OCI-LY1 (cell line): ENCODE data around the gene RAB6A.

Experiments
- H2AFZ ChIP-seq: fragments of 200-600 bp; sonication (generic), shearing (Covaris generic); 2 replicates; pipeline ENCODE4 v1.6.0; 2014; ENCODE audit warnings: antibody characterized with exemption, mild to moderate bottlenecking, low read length
- H3F3A ChIP-seq: fragments of 200-600 bp; sonication (generic), shearing (Covaris generic); 2 replicates; pipeline ENCODE4 v1.6.0; 2014; ENCODE audit warnings: mild to moderate bottlenecking, antibody characterized with exemption, low read length, moderate library complexity; ENCODE audit not compliant: insufficient read depth
- H3K27ac ChIP-seq: fragments of 200-600 bp; sonication (generic); 2 replicates; pipeline ENCODE4 v1.5.1; 2014; ENCODE audit warnings: low read length, mixed run types, mild to moderate bottlenecking, low read depth; ENCODE audit not compliant: poor library complexity, severe bottlenecking
- H3K27me3 ChIP-seq: fragments of 200-600 bp; sonication (generic); 2 replicates; pipeline ENCODE4 v1.6.0; 2014; ENCODE audit warnings: antibody characterized with exemption, mild to moderate bottlenecking, low read length, moderate library complexity; ENCODE audit not compliant: insufficient read depth
- H3K36me3 ChIP-seq: fragments of 200-600 bp; sonication (generic); 2 replicates; pipeline ENCODE4 v1.6.1; 2014; ENCODE audit warnings: mild to moderate bottlenecking, antibody characterized with exemption, low read length, moderate library complexity, mixed read lengths; ENCODE audit not compliant: insufficient read depth
- H3K4me1 ChIP-seq: fragments of 200-600 bp; sonication (generic); 2 replicates; pipeline ENCODE4 v1.5.1; 2014; ENCODE audit warnings: mild to moderate bottlenecking, low read length, moderate library complexity; ENCODE audit not compliant: insufficient read depth, severe bottlenecking
- H3K4me2 ChIP-seq: fragments of 200-600 bp; sonication (generic), shearing (Covaris generic); 2 replicates; pipeline ENCODE4 v1.6.1; 2014; ENCODE audit warnings: low read length
- H3K4me3 ChIP-seq: fragments of 200-600 bp; sonication (generic); 2 replicates; pipeline ENCODE4 v1.5.1; 2014; ENCODE audit warnings: low read length, low read depth, mild to moderate bottlenecking, mixed read lengths; ENCODE audit not compliant: poor library complexity, severe bottlenecking
- H3K79me2 ChIP-seq: fragments of 200-600 bp; shearing (Covaris generic); 2 replicates; pipeline ENCODE4 v1.6.1; 2016; ENCODE audit warnings: mixed run types, low read length, mixed read lengths; ENCODE audit not compliant: insufficient read depth
- H3K9ac ChIP-seq: fragments of 200-600 bp; sonication (generic), shearing (Covaris generic); 2 replicates; pipeline ENCODE4 v1.6.1; 2014; ENCODE audit warnings: mild to moderate bottlenecking, low read length, mixed read lengths
- H3K9me2 ChIP-seq: fragments of 200-600 bp; sonication (generic), shearing (Covaris generic); 2 replicates; pipeline ENCODE4 v1.6.1; 2014; ENCODE audit warnings: low read depth, mild to moderate bottlenecking, low read length, mixed read lengths
- H3K9me3 ChIP-seq: fragments of 200-600 bp; shearing (Covaris generic); 2 replicates; pipeline ENCODE4 v1.6.1; 2014; ENCODE audit warnings: low read length, mixed read lengths
- H4K20me1 ChIP-seq: fragments of 200-600 bp; sonication (generic), shearing (Covaris generic); 2 replicates; pipeline ENCODE4 v1.6.0; 2016; ENCODE audit warnings: mild to moderate bottlenecking, low read length; ENCODE audit not compliant: insufficient read depth
- CTCF ChIP-seq: fragments of 200-600 bp; sonication (generic), shearing (Covaris generic); IDR thresholded peaks from 2 replicates; pipeline ENCODE4 v1.5.1; 2017; ENCODE audit warnings: mild to moderate bottlenecking, antibody characterized with exemption, low read length, moderate library complexity, mixed read lengths
- EZH2 ChIP-seq: fragments of 200-600 bp; sonication (generic), shearing (Covaris generic); IDR thresholded peaks from 2 replicates; pipeline ENCODE4 v1.8.0; 2017; ENCODE audit warnings: borderline replicate concordance, mixed run types, mild to moderate bottlenecking, antibody characterized with exemption, low read length, moderate library complexity, mixed read lengths

The RAB6A gene

GRCh38 chr11:73804712-73805111 is 43.8 kb upstream of the RAB6A start:
- Histone ChIP-seq H3K79me2 (peaks cover 15% of the 10 kb centered on the region), H3K4me1 (no peaks in the 10 kb centered on the region), H3K9ac (no peak overlapping the region), H3F3A (no peaks in the 10 kb centered on the region), H3K4me2 (no peak overlapping the region), H3K36me3 (peaks cover 26% of the 10 kb centered on the region), H3K27me3 (no peaks in the 10 kb centered on the region), H3K4me3 (no peak overlapping the region), H3K9me2 (no peaks in the 10 kb centered on the region), H3K9me3 (no peaks in the 10 kb centered on the region), H4K20me1 (no peaks in the 10 kb centered on the region), H2AFZ (no peak overlapping the region), H3K27ac (no peak overlapping the region)
- TF ChIP-seq EZH2 (no peak), CTCF (no peak)

- no peaks in the 10 kb centered on the region for H3K27me3 ChIP-seq
- peaks cover 5% of the 10 kb centered on the region; the same call in 1 of the 2 replicates for H3K36me3 ChIP-seq
- no peaks in the 10 kb centered on the region for H4K20me1 ChIP-seq
- H2AFZ ChIP-seq = no peak overlapping the region
- no peak overlapping the region for H3K4me2 ChIP-seq
- no peaks in the 10 kb centered on the region for H3K9me2 ChIP-seq
- H3K27ac ChIP-seq = no peak overlapping the region
- H3K4me3 ChIP-seq = no peak overlapping the region
- no peak overlapping the region for H3K9ac ChIP-seq
- H3K4me1 ChIP-seq = no peaks in the 10 kb centered on the region
- peaks cover 15% of the 10 kb centered on the region for H3K79me2 ChIP-seq
- TF ChIP-seq CTCF (no peak), EZH2 (no peak)
- H3F3A ChIP-seq = no peaks in the 10 kb centered on the region
- H3K9me3 ChIP-seq = no peaks in the 10 kb centered on the region
These were observed 40.3 kb upstream of the RAB6A start for GRCh38 chr11:73801136-73801535.

GRCh38 chr11:73800276-73800806 is 39.5 kb upstream of the RAB6A start:
- no peak overlapping the region for H3K27ac ChIP-seq
- no peak for TF ChIP-seq CTCF
- TF ChIP-seq EZH2 = no peak
- no peaks in the 10 kb centered on the region for H3K4me1 ChIP-seq
- H3K4me3 ChIP-seq = no peak overlapping the region
- peaks cover 15% of the 10 kb centered on the region for H3K79me2 ChIP-seq
- no peak overlapping the region for H2AFZ ChIP-seq
- H3K9me3 ChIP-seq = no peaks in the 10 kb centered on the region
- H3K36me3 ChIP-seq = peaks cover 4% of the 10 kb centered on the region; the same call in 1 of the 2 replicates
- H3K27me3 ChIP-seq = no peaks in the 10 kb centered on the region
- no peak overlapping the region for H3K9ac ChIP-seq
- H3K9me2 ChIP-seq = no peaks in the 10 kb centered on the region
- no peak overlapping the region for H3K4me2 ChIP-seq
- H4K20me1 ChIP-seq = no peaks in the 10 kb centered on the region
- H3F3A ChIP-seq = no peaks in the 10 kb centered on the region
